Measurements from ENCODE around the gene ITGB1. TPM values are rescaled to one million over a fixed set of nuclear protein-coding genes. Genes with fewer than 3 reads are reported as not detected.

The ITGB1 gene
- total and polyA plus RNA-seq, 10 of the 15 experiments (the other 5 are each of a cell fraction or from before 2014, with no cell fraction given), result 2.8 to 20.7 (median 10.4) TPM

- TF ChIP-seq REST (IDR thresholded peaks at IDR 0.05; ENCODE audit: low read depth, low read length) (no peak), PBX3 (IDR thresholded peaks at IDR 0.05; ENCODE audit: insufficient replicate concordance, low read depth, low read length) (no peak), MAX (IDR thresholded peaks at IDR 0.05; ENCODE audit: low read depth, low read length) (no peak)
These were observed 5.9 kb downstream of the ITGB1 start (continued) for GRCh38 chr10:32952094-32952493.

GRCh38 chr10:32951111-32951510 lies 6.9 kb downstream of the ITGB1 start:
- no peak overlapping the region for H3K27ac ChIP-seq (ENCODE audit: control insufficient read depth, insufficient read depth)
- peaks cover 12% of the 10 kb centered on the region for H3K4me1 ChIP-seq (ENCODE audit: control insufficient read depth, insufficient read depth, low read length)
- no peak overlapping the region for H3K9ac ChIP-seq (ENCODE audit: control insufficient read depth, insufficient read depth, low read length)
- no peaks in the 10 kb centered on the region for H3K36me3 ChIP-seq (ENCODE audit: control insufficient read depth in 2 of 2, insufficient read depth in 2 of 2, low read length in 1 of 2)
- ChIA-PET CTCF (interaction anchor here (0.6 kb wide), 1 partner anchor 11 kb away, joined by 3 read pairs; no protein-coding TSS in a partner anchor), SMC1A (ENCODE audit: uncharacterized antibody, unreplicated experiment) (interaction anchor here (1.0 kb wide), 1 partner anchor 9 kb away, joined by 3 read pairs; no protein-coding TSS in a partner anchor), POLR2A (no interaction called here), RAD21 (ENCODE audit: unreplicated experiment) (no interaction called here)
- no peaks in the 10 kb centered on the region for H3K27me3 ChIP-seq (replicated peaks in 1 of 2; ENCODE audit: control insufficient read depth in 2 of 2, insufficient read depth in 2 of 2, low read length in 1 of 2)
- H3K79me2 ChIP-seq (ENCODE audit: control insufficient read depth, insufficient read depth, low read length), result peaks cover 50% of the 10 kb centered on the region
- H3K4me3 ChIP-seq, result no peak overlapping the region
- in situ Hi-C loops (cut with MboI), result no loop called here
- H2AFZ ChIP-seq (ENCODE audit: control insufficient read depth, low read depth, low read length), result no peak overlapping the region
- H4K20me1 ChIP-seq (ENCODE audit: control insufficient read depth, insufficient read depth), result no peaks in the 10 kb centered on the region
- no peak overlapping the region for H3K4me2 ChIP-seq (ENCODE audit: control insufficient read depth, insufficient read depth)
- no peak for TF ChIP-seq SUZ12 (IDR thresholded peaks at IDR 0.05; ENCODE audit: unreplicated experiment)
- no peak for TF ChIP-seq MYB (IDR thresholded peaks at IDR 0.05; ENCODE audit: borderline replicate concordance, low read depth, low read length)
- TF ChIP-seq SKIL (IDR thresholded peaks at IDR 0.05; ENCODE audit: low read depth, poor library complexity, severe bottlenecking), result no peak
- TF ChIP-seq NFYA (IDR thresholded peaks at IDR 0.05; ENCODE audit: borderline replicate concordance, low read depth, low read length), result no peak
- no peak for TF ChIP-seq SMAD1 (IDR thresholded peaks at IDR 0.05; ENCODE audit: low read depth, partially characterized antibody)
- TF ChIP-seq PBX3 (IDR thresholded peaks at IDR 0.05; ENCODE audit: insufficient replicate concordance, low read depth, low read length), result no peak
- no peak for TF ChIP-seq MXI1 (IDR thresholded peaks at IDR 0.05; ENCODE audit: low read depth, low read length)
- intact Hi-C loops (cut with micrococcal nuclease; ENCODE audit: unreplicated experiment), result no loop called here
- H3K9me3 ChIP-seq (replicated peaks; ENCODE audit: control insufficient read depth, insufficient read depth, low read length), result no peaks in the 10 kb centered on the region
- WGBS (ENCODE audit: insufficient coverage, insufficient replicate concordance, low lambda C conversion rate, missing lambda C conversion rate), result 29% methylated on average over 3 of the region's 3 CpGs
- BruUV-seq (replicated peaks), result no TSS peak
- DNase-seq (ENCODE audit: low read depth, low spot score) (no peak), FAIRE-seq (no peak), ATAC-seq (no peak)
